GM10248 (cell line): ENCODE results near the gene ATP1B4.

Experiments used
- CTCF ChIA-PET: fragments of 300-600 bp; sonication (Branson Sonifier 250); formaldehyde crosslinking; extraction: SDS; loops from one replicate; lab custom pipeline; 2021; ENCODE audit warnings: antibody characterized with exemption; lab: Yijun Ruan, JAX
- POLR2A ChIA-PET: fragments of 350-650 bp; sonication (Branson Sonifier 250); formaldehyde crosslinking; extraction: SDS; loops from one replicate; lab custom pipeline; 2020; ENCODE audit warnings: antibody characterized with exemption; lab: Yijun Ruan, JAX
- DNase-seq: peaks from one replicate; pipeline ENCODE4 v3.0.0; 2012; ENCODE audit errors: extremely low spot score
- CTCF ChIP-seq: IDR thresholded peaks from 2 replicates; pipeline ENCODE4 v1.5.1; 2012; ENCODE audit warnings: mild to moderate bottlenecking, low read depth; ENCODE audit errors: extremely low read depth, missing control alignments, control extremely low read depth

The ATP1B4 gene

GRCh38 chrX:120361764-120362305, at the start of gene ATP1B4:
ATP1B4 (plus strand) TSS chrX:120362089; CDS start chrX:120362169, 80 bp downstream.
- POLR2A ChIA-PET = no interaction called here
- no peak for TF ChIP-seq CTCF
- no peak for DNase-seq
- CTCF ChIA-PET = no interaction called here

GRCh38 chrX:120315776-120316175, 46.1 kb upstream of the ATP1B4 start:
- CTCF ChIA-PET = no interaction called here
- no peak for TF ChIP-seq CTCF
- POLR2A ChIA-PET = no interaction called here
- no peak for DNase-seq

- POLR2A ChIA-PET = no interaction called here
- DNase-seq = no peak
- CTCF ChIA-PET = no interaction called here
- no peak for TF ChIP-seq CTCF
Measured at GRCh38 chrX:120316587-120317283, 45.2 kb upstream of the ATP1B4 start.

- CTCF ChIA-PET = interaction anchor here (1.7 kb wide), 1 partner anchor 9 kb away, joined by 6 read pairs; no protein-coding TSS in a partner anchor
- DNase-seq = no peak
- POLR2A ChIA-PET = no interaction called here
- TF ChIP-seq CTCF = no peak
Measured at GRCh38 chrX:120318411-120318810, 43.5 kb upstream of the ATP1B4 start.

GRCh38 chrX:120321520-120322281, 40.2 kb upstream of the ATP1B4 start:
- TF ChIP-seq CTCF = no peak
- CTCF ChIA-PET = no interaction called here
- POLR2A ChIA-PET = no interaction called here
- no peak for DNase-seq

GRCh38 chrX:120331116-120331515, 30.8 kb upstream of the ATP1B4 start:
- CTCF ChIA-PET = no interaction called here
- TF ChIP-seq CTCF = no peak
- no peak for DNase-seq
- POLR2A ChIA-PET = no interaction called here
